SK-N-SH treated with all-trans-retinoic acid at 6 μM for 48 hours (cell line): ENCODE data around the gene AUTS2.

ENCODE experiments used
- ATAC-seq: fragments of 200-7000 bp; cut with Tn5 transposase; 3 replicates; pipeline ENCODE4 v1.9.1; 2020; ENCODE audit warnings: mild to moderate bottlenecking, moderate library complexity
- BACH2 ChIP-seq: fragments of 250-450 bp; sonication (Bioruptor Pico); IDR thresholded peaks from 2 replicates; pipeline ENCODE4 v1.9.0; 2021; ENCODE audit warnings: mild to moderate bottlenecking, borderline replicate concordance
- CSDC2 ChIP-seq: fragments of 250-450 bp; sonication (Bioruptor Pico); IDR thresholded peaks from 2 replicates; pipeline ENCODE4 v1.5.0; 2020; ENCODE audit warnings: mild to moderate bottlenecking, moderate library complexity
- GLIS3 ChIP-seq: fragments of 250-450 bp; sonication (Bioruptor Pico); IDR thresholded peaks from 2 replicates; pipeline ENCODE4 v1.5.0; 2020; ENCODE audit warnings: mild to moderate bottlenecking, moderate library complexity
- ISL1 ChIP-seq: fragments of 250-450 bp; sonication (Bioruptor Pico); IDR thresholded peaks from 2 replicates; pipeline ENCODE4 v2.1.2; 2022; ENCODE audit warnings: mild to moderate bottlenecking, moderate library complexity
- OSR1 ChIP-seq: fragments of 250-450 bp; sonication (Bioruptor Pico); IDR thresholded peaks from 2 replicates; pipeline ENCODE4 v1.8.0; 2022; ENCODE audit warnings: moderate library complexity, mild to moderate bottlenecking, inconsistent platforms
- PPARA ChIP-seq: fragments of 250-450 bp; sonication (Bioruptor Pico); IDR thresholded peaks from 2 replicates; pipeline ENCODE4 v1.5.0; 2020; ENCODE audit warnings: mild to moderate bottlenecking, borderline replicate concordance
- RARB ChIP-seq: fragments of 250-450 bp; sonication (Bioruptor Pico); IDR thresholded peaks from 2 replicates; pipeline ENCODE4 v1.8.0; 2021; ENCODE audit warnings: mild to moderate bottlenecking, moderate library complexity
- SNAI2 ChIP-seq: fragments of 250-450 bp; sonication (Bioruptor Pico); IDR thresholded peaks from 2 replicates; pipeline ENCODE4 v1.5.0; 2020; ENCODE audit warnings: mild to moderate bottlenecking, moderate library complexity
- TCF4 ChIP-seq: fragments of 250-450 bp; sonication (Bioruptor Pico); IDR thresholded peaks from 2 replicates; pipeline ENCODE4 v1.8.0; 2021; ENCODE audit warnings: mild to moderate bottlenecking, moderate library complexity, borderline replicate concordance
- TOX ChIP-seq: fragments of 250-450 bp; sonication (Bioruptor Pico); IDR thresholded peaks from 2 replicates; pipeline ENCODE4 v1.8.0; 2021; ENCODE audit warnings: mild to moderate bottlenecking, moderate library complexity, borderline replicate concordance
- ZC3H10 ChIP-seq: fragments of 250-450 bp; sonication (Bioruptor Pico); IDR thresholded peaks from 2 replicates; pipeline ENCODE4 v1.5.1; 2021; ENCODE audit warnings: mild to moderate bottlenecking, moderate library complexity
- ZFP3 ChIP-seq: fragments of 250-450 bp; sonication (Bioruptor Pico); IDR thresholded peaks from 2 replicates; pipeline ENCODE4 v1.5.0; 2020; ENCODE audit warnings: mild to moderate bottlenecking, moderate library complexity
- ZFP30 ChIP-seq: fragments of 450-650 bp; formaldehyde crosslinking; IDR thresholded peaks from 2 replicates; pipeline ENCODE4 v1.5.0; 2022; ENCODE audit warnings: mild to moderate bottlenecking, moderate library complexity
- ZNF565 ChIP-seq: fragments of 450-650 bp; formaldehyde crosslinking; conservative IDR thresholded peaks from 2 replicates; pipeline ENCODE4 v1.5.0; 2020; ENCODE audit warnings: low read depth, mild to moderate bottlenecking, moderate library complexity
- ZNF70 ChIP-seq: fragments of 450-650 bp; formaldehyde crosslinking; IDR thresholded peaks from 2 replicates; pipeline ENCODE4 v1.5.0; 2020; ENCODE audit warnings: mild to moderate bottlenecking, moderate library complexity
- ZNF8 ChIP-seq: fragments of 450-650 bp; formaldehyde crosslinking; IDR thresholded peaks from 2 replicates; pipeline ENCODE4 v1.5.0; 2020; ENCODE audit warnings: mild to moderate bottlenecking, moderate library complexity
- TF ChIP-seq, protein P1 (sequence below): fragments of 250-450 bp; sonication (Bioruptor Pico); IDR thresholded peaks from 2 replicates; pipeline ENCODE4 v1.5.1; 2020; ENCODE audit warnings: low read depth, mild to moderate bottlenecking, moderate library complexity
- TF ChIP-seq, protein P2 (sequence below): fragments of 250-450 bp; sonication (Bioruptor Pico); IDR thresholded peaks from 2 replicates; pipeline ENCODE4 v1.8.0; 2021; ENCODE audit warnings: low read depth, mild to moderate bottlenecking, moderate library complexity, borderline replicate concordance
- TF ChIP-seq, protein P3 (sequence below): fragments of 250-450 bp; sonication (Bioruptor Pico); IDR thresholded peaks from 2 replicates; pipeline ENCODE4 v1.8.0; 2020; ENCODE audit warnings: mild to moderate bottlenecking, moderate library complexity, borderline replicate concordance
- TF ChIP-seq, protein P4 (sequence below): fragments of 250-450 bp; sonication (Bioruptor Pico); IDR thresholded peaks from 2 replicates; pipeline ENCODE4 v1.5.1; 2021; ENCODE audit warnings: mild to moderate bottlenecking, moderate library complexity

The AUTS2 gene

DNA sequence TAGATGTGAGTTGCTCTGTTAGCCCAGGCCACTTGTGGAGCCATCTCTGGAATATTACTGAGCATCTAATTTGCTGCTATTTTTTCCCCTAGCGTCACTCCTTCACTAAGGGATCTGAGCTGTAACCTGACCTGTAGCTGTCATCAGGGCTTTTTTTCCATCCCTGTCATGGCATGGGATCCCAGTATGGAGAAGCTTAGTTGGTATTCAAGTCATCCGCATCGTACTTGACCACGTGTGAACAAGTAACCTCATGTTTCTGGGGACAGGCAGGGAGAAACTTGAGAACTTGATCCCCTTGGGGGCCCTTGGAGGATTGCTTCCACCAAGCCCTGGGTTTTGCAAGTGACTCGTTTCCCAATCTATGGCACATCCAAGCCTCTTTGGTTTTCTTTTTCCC is 1059.3 kb downstream of the AUTS2 start:
- no peak for ATAC-seq
- TF ChIP-seq TCF4 (CRISPR knock-in tag), result no peak
- TF ChIP-seq ZNF565, result no peak
- no peak for TF ChIP-seq ZFP3

DNA sequence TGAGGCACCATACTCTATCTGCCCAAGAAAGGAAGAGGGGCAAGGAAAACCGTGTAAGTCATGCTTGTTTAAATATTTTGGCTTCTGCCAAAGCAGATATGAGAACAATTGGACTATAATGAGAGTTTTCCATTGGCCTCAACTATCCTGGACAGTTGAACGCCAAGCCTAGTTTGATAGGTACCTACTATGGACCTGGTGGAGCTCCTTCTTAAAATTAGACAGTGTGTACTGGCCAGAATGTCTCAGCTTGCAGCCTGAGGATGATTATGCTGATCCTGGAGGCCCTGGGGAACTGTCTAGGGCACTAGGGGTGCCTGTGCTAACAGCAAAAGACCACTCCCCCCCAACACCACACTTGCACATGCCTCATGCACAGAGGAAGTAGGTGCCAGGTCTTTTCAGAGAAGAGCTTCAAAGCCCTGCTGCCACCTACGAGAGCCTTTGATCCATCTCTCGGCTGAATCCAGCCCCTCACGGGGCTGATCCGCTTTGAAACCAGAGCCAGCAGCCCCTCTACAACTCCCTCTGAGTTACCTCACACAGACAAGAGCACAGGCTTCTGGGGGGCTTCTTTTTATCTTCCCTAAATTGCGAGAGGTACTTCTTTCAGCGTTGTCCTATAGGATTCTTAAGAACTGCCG is 1059.8 kb downstream of the AUTS2 start:
- ATAC-seq, result no peak
- TF ChIP-seq, protein P1, sequence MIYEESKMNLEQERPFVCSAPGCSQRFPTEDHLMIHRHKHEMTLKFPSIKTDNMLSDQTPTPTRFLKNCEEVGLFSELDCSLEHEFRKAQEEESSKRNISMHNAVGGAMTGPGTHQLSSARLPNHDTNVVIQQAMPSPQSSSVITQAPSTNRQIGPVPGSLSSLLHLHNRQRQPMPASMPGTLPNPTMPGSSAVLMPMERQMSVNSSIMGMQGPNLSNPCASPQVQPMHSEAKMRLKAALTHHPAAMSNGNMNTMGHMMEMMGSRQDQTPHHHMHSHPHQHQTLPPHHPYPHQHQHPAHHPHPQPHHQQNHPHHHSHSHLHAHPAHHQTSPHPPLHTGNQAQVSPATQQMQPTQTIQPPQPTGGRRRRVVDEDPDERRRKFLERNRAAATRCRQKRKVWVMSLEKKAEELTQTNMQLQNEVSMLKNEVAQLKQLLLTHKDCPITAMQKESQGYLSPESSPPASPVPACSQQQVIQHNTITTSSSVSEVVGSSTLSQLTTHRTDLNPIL (CRISPR knock-in tag), result no peak
- TF ChIP-seq PPARA (CRISPR knock-in tag) (no peak), TOX (no peak), ZNF8 (CRISPR knock-in tag) (no peak), OSR1 (CRISPR knock-in tag) (no peak), ZC3H10 (CRISPR knock-in tag) (no peak), ZNF565 (no peak), SNAI2 (CRISPR knock-in tag) (no peak), ISL1 (CRISPR knock-in tag) (no peak), ZFP3 (no peak), BACH2 (CRISPR knock-in tag) (no peak)
- TF ChIP-seq, protein P2, sequence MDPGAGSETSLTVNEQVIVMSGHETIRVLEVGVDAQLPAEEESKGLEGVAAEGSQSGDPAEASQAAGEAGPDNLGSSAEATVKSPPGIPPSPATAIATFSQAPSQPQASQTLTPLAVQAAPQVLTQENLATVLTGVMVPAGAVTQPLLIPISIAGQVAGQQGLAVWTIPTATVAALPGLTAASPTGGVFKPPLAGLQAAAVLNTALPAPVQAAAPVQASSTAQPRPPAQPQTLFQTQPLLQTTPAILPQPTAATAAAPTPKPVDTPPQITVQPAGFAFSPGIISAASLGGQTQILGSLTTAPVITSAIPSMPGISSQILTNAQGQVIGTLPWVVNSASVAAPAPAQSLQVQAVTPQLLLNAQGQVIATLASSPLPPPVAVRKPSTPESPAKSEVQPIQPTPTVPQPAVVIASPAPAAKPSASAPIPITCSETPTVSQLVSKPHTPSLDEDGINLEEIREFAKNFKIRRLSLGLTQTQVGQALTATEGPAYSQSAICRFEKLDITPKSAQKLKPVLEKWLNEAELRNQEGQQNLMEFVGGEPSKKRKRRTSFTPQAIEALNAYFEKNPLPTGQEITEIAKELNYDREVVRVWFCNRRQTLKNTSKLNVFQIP (CRISPR knock-in tag), result no peak
- TF ChIP-seq, protein P3, sequence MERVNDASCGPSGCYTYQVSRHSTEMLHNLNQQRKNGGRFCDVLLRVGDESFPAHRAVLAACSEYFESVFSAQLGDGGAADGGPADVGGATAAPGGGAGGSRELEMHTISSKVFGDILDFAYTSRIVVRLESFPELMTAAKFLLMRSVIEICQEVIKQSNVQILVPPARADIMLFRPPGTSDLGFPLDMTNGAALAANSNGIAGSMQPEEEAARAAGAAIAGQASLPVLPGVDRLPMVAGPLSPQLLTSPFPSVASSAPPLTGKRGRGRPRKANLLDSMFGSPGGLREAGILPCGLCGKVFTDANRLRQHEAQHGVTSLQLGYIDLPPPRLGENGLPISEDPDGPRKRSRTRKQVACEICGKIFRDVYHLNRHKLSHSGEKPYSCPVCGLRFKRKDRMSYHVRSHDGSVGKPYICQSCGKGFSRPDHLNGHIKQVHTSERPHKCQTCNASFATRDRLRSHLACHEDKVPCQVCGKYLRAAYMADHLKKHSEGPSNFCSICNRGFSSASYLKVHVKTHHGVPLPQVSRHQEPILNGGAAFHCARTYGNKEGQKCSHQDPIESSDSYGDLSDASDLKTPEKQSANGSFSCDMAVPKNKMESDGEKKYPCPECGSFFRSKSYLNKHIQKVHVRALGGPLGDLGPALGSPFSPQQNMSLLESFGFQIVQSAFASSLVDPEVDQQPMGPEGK (CRISPR knock-in tag), result no peak
- TF ChIP-seq, protein P4, sequence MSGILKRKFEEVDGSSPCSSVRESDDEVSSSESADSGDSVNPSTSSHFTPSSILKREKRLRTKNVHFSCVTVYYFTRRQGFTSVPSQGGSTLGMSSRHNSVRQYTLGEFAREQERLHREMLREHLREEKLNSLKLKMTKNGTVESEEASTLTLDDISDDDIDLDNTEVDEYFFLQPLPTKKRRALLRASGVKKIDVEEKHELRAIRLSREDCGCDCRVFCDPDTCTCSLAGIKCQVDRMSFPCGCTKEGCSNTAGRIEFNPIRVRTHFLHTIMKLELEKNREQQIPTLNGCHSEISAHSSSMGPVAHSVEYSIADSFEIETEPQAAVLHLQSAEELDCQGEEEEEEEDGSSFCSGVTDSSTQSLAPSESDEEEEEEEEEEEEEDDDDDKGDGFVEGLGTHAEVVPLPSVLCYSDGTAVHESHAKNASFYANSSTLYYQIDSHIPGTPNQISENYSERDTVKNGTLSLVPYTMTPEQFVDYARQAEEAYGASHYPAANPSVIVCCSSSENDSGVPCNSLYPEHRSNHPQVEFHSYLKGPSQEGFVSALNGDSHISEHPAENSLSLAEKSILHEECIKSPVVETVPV (CRISPR knock-in tag), result no peak

DNA sequence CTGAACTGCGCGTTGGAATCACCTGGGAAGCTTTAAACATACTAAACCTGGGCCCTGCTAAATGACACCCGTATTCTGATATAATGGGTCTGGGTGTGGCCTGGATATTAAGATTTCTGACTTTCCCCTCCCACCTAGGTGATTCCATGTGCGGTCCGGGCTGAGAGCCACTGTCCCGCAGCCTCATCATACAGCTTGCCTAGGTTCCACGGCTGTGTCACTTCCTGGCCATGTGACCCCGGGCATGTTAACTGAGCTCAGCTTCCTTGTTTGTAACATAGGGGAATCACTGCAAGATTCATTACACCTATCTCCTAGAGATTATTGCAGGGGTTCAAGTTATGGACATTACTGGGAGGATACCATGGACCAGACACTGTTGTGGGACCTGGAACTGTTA is 1061.0 kb downstream of the AUTS2 start:
- no peak for TF ChIP-seq TOX
- TF ChIP-seq PPARA (CRISPR knock-in tag), result no peak
- no peak for TF ChIP-seq ZNF70 (CRISPR knock-in tag)
- no peak for TF ChIP-seq GLIS3 (CRISPR knock-in tag)
- ATAC-seq, result no peak

DNA sequence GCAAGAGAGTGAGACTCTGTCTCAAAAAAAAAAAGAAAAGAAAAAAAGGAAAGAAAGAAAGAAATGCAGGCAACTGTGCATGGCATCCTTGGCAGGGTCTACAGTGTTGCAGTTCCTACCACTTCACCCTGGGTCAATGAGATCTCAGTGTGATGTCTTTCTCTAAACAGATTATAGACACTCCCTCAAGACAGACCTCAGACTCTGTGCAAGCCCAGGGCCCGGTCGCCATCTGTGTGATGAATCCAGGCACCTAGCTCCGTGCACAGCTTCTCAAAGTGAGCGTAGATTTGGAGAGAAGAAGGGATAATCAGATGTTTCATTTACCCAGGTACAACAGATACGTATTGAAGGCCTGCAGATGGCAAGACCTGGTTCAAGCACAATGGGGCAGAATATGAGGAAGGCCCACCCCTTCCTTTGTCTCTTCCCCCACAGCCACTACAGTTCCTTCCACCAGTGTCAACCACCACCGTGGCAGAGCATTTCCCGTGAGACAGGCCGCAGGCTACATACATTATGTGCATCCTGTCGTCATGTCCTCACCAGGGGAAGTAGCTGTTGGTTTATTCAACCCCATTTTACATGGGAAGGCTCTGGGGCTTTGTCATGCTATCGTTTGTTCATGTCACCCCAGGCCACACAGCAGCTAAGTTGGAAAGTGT is 1062.0 kb downstream of the AUTS2 start:
- TF ChIP-seq, protein P3 (CRISPR knock-in tag), result no peak
- TF ChIP-seq, protein P4 (CRISPR knock-in tag), result no peak
- TF ChIP-seq, protein P1 (CRISPR knock-in tag), result no peak
- no peak for TF ChIP-seq RARB (CRISPR knock-in tag)
- no peak for TF ChIP-seq ZNF565
- TF ChIP-seq ISL1 (CRISPR knock-in tag), result no peak
- TF ChIP-seq BACH2 (CRISPR knock-in tag), result no peak
- no peak for TF ChIP-seq ZFP30 (CRISPR knock-in tag)
- TF ChIP-seq ZC3H10 (CRISPR knock-in tag), result no peak
- TF ChIP-seq TCF4 (CRISPR knock-in tag), result no peak
- no peak for TF ChIP-seq SNAI2 (CRISPR knock-in tag)
- TF ChIP-seq GLIS3 (CRISPR knock-in tag), result no peak
- TF ChIP-seq CSDC2 (CRISPR knock-in tag), result no peak
- TF ChIP-seq, all 23 proteins: peak for 0
- ATAC-seq, result no peak
